Renal pelvis (tissue), 4 donors: ENCODE results near the gene EMILIN1. TPM values are rescaled to one million over a fixed set of nuclear protein-coding genes. Genes with fewer than 3 reads are reported as not detected.
"Not testable (repeated sequence)": the region's sequence is repeated elsewhere in the genome, so short reads cannot be mapped to it uniquely, and the experiment has no call there.

Source experiments
- DNase-seq: peaks from one replicate; pipeline ENCODE4 v3.0.0-alpha.2; 2013
- polyA plus RNA-seq, 3 donors: library from polyadenylated mRNA; unstranded; fragments of 120-200 nt; gene quantifications; one replicate each; pipeline ENCODE4 v1.2.1, GENCODE V29; 2013; ENCODE audit not compliant: insufficient read length in 3 of 3

The EMILIN1 gene
- polyA plus RNA-seq, 3 donors: 70.9 to 135 (median 102) TPM

- DNase-seq: no peak
These were observed 13.6 kb downstream of the EMILIN1 start for GRCh38 chr2:27091746-27092695.

- DNase-seq: no peak
These were observed 14.4 kb downstream of the EMILIN1 start for GRCh38 chr2:27092696-27093429.

GRCh38 chr2:27093430-27094352 is 15.3 kb downstream of the EMILIN1 start:
- no peak for DNase-seq

- DNase-seq: no peak
These were observed 16.1 kb downstream of the EMILIN1 start for GRCh38 chr2:27094353-27094984.

- DNase-seq: no peak
These were observed 17.0 kb downstream of the EMILIN1 start for GRCh38 chr2:27095427-27095744.

GRCh38 chr2:27095745-27096651 is 17.6 kb downstream of the EMILIN1 start:
- no peak for DNase-seq

- no peak for DNase-seq
These were observed 18.4 kb downstream of the EMILIN1 start for GRCh38 chr2:27096748-27097297.

GRCh38 chr2:27097341-27097740 is 18.9 kb downstream of the EMILIN1 start:
- no peak for DNase-seq

- DNase-seq: no peak
These were observed 21.0 kb downstream of the EMILIN1 start for GRCh38 chr2:27099334-27099955.

GRCh38 chr2:27100036-27100435 is 21.6 kb downstream of the EMILIN1 start:
- DNase-seq: no peak

- DNase-seq: no peak
These were observed 23.9 kb downstream of the EMILIN1 start for GRCh38 chr2:27102329-27102728.

GRCh38 chr2:27105981-27106380 is 27.6 kb downstream of the EMILIN1 start:
- no peak for DNase-seq

- DNase-seq: no peak
These were observed 29.8 kb downstream of the EMILIN1 start for GRCh38 chr2:27108221-27108620.

GRCh38 chr2:27109083-27109482 is 30.7 kb downstream of the EMILIN1 start:
- DNase-seq: no peak

GRCh38 chr2:27110603-27111352 is 32.4 kb downstream of the EMILIN1 start:
- DNase-seq: not testable (repeated sequence)

GRCh38 chr2:27111392-27112078 is 33.1 kb downstream of the EMILIN1 start:
- not testable (repeated sequence) for DNase-seq

- no peak for DNase-seq
These were observed 37.1 kb downstream of the EMILIN1 start for GRCh38 chr2:27115519-27115918.

- DNase-seq: no peak
These were observed 39.6 kb downstream of the EMILIN1 start for GRCh38 chr2:27117995-27118524.
